ENCODE data around the gene CFAP61.

The CFAP61 gene

GRCh38 chr20:20407891-20408805 lies 355.8 kb downstream of the CFAP61 start:
- DNase-seq = no peak

- DNase-seq = no peak
Observed at GRCh38 chr20:20409331-20409730, 357.0 kb downstream of the CFAP61 start.

Measured in effector CD8-positive, alpha-beta T cell (primary cell).